WTC11 (cell line): ENCODE measurements around the gene PIK3R4.

ENCODE experiments used
- NR3C1 ChIP-seq: sonication (generic); formaldehyde crosslinking; conservative IDR thresholded peaks from 2 replicates; pipeline ENCODE4 v1.8.1; 2023; ENCODE audit warnings: low read depth, mild to moderate bottlenecking, missing genetic modification reagents
- ZNF263 ChIP-seq: sonication (generic); formaldehyde crosslinking; IDR thresholded peaks from 2 replicates; pipeline ENCODE4 v1.8.1; 2022; ENCODE audit warnings: low read depth, mild to moderate bottlenecking, moderate library complexity, missing genetic modification reagents
- TF ChIP-seq, protein P1 (sequence below): fragments of 200-600 bp; IDR thresholded peaks from 2 replicates; pipeline ENCODE4 v1.8.0; 2022; ENCODE audit warnings: antibody characterized with exemption
- TF ChIP-seq, protein P2 (sequence below): sonication (generic); formaldehyde crosslinking; IDR thresholded peaks from 2 replicates; pipeline ENCODE4 v1.8.0; 2022; ENCODE audit warnings: mild to moderate bottlenecking, missing genetic modification reagents

DNA sequence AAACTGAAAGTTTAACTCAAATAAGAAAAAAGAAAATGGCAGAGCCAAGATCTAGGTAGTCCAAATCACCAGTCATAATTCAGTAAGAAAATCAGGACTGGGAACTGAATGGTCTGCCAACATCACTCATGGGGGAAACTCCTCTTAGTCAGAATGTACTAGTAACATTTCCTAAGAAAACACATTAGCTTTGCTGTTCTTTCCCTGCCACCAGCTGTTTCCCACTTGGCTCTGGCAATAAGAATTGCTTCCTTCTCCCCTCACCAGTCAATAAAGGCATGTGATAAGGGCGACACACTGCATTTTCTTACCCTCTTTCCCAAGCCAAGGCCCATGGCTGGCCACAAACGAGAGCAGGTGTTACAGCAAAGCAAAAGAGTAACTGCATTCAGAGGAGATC is 46.1 kb downstream of the PIK3R4 start:
- TF ChIP-seq, protein P1, sequence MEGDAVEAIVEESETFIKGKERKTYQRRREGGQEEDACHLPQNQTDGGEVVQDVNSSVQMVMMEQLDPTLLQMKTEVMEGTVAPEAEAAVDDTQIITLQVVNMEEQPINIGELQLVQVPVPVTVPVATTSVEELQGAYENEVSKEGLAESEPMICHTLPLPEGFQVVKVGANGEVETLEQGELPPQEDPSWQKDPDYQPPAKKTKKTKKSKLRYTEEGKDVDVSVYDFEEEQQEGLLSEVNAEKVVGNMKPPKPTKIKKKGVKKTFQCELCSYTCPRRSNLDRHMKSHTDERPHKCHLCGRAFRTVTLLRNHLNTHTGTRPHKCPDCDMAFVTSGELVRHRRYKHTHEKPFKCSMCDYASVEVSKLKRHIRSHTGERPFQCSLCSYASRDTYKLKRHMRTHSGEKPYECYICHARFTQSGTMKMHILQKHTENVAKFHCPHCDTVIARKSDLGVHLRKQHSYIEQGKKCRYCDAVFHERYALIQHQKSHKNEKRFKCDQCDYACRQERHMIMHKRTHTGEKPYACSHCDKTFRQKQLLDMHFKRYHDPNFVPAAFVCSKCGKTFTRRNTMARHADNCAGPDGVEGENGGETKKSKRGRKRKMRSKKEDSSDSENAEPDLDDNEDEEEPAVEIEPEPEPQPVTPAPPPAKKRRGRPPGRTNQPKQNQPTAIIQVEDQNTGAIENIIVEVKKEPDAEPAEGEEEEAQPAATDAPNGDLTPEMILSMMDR = no peak
- TF ChIP-seq ZNF263 (no peak), NR3C1 (CRISPR knock-in tag) (no peak)
- TF ChIP-seq, protein P2, sequence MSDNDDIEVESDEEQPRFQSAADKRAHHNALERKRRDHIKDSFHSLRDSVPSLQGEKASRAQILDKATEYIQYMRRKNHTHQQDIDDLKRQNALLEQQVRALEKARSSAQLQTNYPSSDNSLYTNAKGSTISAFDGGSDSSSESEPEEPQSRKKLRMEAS (CRISPR knock-in tag) = no peak
